ENCODE measurements around the gene CD70.
"Not testable (repeated sequence)": the region's sequence is repeated elsewhere in the genome, so short reads cannot be mapped to it uniquely, and the experiment has no call there.

Gene CD70

DNA sequence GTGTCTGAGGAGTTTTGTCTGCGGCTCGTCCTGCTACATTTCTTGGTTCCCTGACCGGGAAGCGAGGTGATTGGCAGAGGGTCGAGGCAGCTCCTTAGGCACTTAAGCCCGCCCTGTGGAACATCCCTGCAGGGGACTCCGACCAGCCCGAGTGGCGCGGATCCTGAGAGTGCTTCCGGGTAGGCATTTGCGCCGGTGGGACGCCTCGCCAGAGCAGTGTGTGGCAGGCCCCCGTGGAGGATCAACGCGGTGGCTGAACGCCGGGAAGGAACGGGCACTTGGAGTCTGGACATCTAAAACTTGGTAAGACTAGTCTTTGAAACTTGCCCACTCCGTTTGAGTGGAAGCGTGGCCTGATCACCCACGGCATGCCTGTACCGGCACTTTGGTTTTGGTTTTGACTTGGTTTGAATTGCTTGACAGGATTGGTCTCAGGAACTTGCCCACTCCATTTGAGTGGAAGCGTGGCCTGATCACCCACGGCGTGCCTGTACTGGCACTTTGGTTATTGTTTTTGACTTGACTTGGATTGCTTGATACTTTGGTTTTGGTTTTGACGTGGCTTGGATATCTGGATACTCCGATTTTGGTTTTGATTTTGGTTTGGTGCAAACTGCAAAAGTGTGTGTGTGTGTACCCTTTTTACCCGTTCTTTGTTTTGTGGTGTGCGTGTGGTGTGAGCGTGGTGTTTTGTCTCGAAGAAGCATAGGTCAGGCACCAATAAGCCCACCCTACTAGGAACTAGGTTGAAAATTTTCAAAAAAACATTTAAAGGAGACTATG lies 6.7 kb upstream of the CD70 start:
- not testable (repeated sequence) for DNase-seq

- no peak for DNase-seq
Measured at GRCh38 chr19:6596621-6597020, 5.7 kb upstream of the CD70 start.

DNA sequence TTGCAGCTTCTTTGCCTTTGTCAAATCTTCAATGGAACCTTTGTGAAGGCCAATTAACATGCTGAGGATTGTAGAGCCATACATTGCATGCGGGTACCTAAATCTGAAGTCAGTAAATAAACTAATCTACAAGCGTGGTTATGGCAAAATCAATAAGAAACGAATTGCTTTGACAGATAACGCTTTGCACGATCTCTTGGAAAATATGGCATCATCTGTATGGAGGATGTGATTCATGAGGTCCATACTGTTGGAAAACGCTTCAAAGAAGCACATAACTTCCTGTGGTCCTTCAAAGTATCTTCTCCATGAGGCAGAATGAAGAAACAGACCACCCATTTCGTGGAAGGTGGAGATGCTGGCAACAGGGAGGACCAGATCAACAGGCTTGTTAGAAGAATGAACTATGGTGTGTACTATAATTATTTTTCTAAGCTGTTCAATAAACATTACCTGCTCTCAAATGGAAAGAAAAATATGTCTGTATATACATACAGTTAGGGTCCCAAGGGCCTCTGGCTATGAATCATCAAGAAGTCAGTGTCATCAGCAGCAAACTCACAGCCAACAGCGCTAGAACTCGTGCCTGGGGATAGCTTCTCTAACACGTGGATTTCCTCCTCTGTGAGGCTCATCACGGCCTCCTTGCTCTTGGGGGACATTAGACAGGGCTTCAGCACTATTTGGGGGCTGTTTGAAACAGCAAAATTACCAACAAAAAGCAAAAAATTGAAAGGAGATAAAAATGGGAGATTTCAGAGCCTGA lies 2.9 kb upstream of the CD70 start:
- DNase-seq, result no peak

DNA sequence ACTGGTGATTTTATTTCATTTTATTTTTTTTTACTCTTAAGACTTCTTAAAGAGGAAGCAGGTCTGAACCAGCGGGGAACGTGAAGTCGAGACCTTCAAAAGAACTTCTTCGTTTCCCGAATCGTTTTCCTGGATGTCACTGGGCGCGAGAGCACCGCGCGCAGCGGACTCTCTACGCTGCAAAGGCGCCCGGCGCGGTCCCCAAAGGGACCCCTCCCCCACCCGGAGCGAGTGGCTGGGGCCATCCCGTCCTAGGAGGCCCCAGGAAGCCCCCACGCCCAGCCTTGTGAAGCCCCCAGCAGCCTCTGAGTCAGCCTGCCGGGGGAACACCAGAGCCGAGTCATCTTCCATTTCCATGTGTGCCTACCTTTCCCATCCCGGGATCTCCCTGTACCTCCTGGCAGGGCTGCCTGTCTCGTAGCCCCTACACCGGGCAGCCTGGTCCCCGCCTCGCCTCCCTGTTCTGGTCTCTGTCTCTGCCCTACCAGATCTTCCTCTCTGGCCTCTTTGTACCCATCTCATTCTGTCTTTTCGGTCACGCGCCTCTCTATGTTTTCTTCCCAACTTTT lies 608 bp downstream of the CD70 start:
- DNase-seq, result peak; percentile 36

GRCh38 chr19:6589711-6590257 lies 1.2 kb downstream of the CD70 start:
- DNase-seq, result no peak

DNA sequence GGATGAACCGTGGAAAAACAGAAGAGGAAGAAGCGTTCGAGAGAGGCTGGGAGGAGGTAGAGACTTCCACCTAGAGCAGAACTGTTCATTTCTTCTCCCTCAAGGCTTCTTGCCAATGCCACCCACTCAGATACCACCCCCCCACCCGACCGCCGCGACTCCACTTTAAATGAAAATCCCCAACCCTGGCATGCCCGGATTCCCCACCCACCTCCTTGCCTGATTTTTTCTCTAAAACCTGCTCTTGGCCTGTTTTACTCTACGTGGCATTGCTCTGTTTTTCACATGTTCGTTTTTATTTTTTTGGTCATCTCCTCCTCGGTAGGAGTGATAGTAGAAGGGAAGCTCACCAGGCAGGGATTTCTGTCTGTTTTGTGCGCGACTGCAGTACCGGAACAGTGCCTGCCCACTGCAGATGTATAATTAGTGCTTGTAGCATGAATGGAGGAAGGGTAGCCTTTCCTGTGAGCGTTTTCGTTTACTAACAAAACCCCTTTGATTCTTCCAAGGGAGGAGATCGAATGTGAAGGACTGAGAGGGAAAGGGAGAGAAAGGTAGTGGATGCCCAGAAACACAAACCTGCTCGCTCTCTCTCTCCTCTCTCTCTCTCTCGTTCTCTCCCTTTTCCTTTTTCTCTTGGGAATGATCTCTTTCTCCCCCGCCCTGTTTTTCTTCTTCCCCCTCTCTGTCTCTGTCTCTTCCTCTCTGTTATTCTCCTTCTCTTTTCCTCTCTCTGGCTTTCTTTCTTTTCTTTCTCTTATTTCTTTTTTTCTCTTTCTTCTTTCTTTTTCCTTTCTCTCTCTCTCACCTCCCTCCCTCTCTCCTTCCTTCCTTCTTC lies 2.2 kb downstream of the CD70 start:
- no peak for DNase-seq

DNA sequence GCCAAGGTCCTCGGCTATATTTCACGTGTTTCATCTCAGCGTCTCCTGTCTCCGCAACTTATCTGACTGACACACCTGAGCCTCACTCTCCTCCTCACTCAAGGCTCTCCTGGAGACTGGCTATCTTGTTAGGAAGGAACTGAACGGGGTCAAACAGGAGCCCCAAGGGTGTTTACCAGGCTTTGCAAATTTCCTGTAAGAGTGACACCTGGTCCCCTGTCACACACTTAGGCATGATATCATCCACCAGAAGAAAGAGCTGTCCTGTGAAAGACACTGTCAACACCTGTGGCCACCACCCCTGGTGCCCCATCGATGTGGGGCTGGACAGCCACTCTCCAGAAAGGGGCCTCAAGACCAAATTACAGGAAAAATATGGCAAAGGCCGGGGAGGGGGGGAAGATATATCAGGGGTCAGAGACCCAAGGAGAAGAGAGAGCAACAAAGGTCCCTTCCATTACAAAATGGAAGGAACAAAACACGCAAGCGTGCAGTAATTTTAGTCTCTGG lies 2.9 kb downstream of the CD70 start:
- no peak for DNase-seq

- DNase-seq, result no peak
Measured at GRCh38 chr19:6587093-6587820, 3.7 kb downstream of the CD70 start.

GRCh38 chr19:6586726-6587092 lies 4.2 kb downstream of the CD70 start:
- no peak for DNase-seq

DNA sequence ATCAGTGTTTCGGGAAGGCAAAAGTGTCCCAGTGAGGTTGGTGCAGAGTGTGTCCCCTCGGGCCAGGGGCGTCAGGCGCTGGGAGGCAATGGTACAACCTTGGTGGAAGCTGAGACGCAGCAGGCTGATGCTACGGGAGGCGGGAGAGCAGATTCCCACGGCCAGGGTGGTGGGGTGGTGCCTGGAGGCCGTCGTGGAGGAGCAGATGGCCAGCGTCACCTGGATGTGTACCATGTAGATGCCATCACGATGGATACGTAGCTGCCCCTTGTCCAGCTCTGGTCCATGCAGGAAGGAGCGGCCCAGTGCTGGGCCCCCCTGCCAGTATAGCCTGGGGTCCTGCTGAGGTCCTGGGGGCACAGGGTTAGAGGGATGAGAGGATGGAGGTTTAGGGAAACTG lies 4.9 kb downstream of the CD70 start:
- DNase-seq, result no peak

DNA sequence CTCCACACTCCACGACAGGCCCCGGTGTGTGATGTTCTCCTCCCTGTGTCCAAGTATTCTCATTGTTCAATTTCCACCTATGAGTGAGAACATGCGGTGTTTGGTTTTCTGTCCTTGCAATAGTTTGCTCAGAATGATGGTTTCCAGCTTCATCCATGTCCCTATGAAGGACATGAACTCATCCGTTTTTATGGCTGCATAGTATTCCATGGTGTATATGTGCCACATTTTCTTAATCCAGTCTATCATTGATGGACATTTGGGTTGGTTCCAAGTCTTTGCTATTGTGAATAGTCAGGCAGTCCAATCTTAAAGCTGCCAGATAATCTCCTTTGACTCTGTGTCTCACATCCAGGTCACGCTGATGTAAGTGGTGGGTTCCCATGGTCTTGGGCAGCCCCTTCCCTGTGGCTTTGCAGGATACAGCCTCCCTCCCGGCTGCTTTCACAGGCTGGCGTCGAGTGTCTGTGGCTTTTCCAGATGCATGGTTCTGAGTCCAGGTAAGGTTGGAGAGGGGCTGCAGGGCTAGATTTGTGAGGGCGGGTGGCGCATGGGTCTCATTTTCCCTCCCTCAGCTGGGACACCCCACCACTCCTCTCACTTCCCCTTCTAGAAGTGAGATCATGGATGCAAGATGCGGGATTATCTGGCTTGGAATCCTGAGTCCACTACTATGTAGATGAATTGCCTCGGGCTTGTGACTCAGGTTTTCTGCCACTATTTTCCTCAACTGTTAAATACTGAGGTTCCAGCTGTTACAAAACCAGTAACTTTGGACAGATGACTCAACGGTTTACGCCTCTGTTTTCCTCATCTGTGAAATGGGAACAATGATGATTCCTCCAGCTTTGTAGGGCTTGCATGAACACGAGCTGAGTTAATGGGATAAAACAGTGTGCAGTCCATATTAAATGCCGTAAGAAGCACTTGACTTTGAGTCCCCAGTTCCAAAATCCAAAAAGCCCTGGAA lies 8.2 kb downstream of the CD70 start:
- not testable (repeated sequence) for DNase-seq

- DNase-seq, result no peak
Measured at GRCh38 chr19:6580313-6580712, 10.6 kb downstream of the CD70 start.

DNA sequence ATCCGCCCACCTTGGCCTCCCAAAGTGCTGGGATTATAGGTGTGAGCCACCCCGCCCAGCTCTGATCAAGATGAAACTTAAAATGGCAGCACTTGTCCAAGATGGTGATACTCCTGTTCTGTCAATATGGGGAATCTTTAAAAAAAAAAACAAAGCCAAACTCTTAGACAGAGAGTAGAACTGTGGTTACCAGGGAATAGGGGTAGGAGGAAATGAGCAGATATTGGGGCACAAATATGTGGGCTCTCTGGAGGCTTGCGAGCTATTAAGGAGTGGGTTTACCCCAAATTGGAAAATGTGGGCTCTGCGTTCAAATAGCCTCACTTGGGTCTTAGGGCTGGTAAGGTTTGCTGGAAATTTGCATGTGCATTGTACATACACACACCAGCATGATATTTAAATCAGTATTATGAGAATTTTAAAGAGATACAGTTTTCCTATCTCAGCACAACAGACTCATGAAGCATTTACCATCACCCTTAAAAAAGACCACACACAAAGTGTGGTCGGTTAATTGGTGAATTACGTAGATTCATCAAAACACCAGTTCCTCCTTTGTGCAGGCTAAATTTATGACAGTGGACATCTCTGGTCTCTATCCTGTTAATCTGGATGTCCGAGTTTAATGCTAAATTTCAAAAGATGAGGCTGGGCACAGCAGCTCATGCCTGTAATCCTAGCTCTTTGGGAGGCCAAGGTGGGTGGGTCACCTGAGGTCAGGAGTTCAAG lies 11.3 kb downstream of the CD70 start:
- no peak for DNase-seq

DNA sequence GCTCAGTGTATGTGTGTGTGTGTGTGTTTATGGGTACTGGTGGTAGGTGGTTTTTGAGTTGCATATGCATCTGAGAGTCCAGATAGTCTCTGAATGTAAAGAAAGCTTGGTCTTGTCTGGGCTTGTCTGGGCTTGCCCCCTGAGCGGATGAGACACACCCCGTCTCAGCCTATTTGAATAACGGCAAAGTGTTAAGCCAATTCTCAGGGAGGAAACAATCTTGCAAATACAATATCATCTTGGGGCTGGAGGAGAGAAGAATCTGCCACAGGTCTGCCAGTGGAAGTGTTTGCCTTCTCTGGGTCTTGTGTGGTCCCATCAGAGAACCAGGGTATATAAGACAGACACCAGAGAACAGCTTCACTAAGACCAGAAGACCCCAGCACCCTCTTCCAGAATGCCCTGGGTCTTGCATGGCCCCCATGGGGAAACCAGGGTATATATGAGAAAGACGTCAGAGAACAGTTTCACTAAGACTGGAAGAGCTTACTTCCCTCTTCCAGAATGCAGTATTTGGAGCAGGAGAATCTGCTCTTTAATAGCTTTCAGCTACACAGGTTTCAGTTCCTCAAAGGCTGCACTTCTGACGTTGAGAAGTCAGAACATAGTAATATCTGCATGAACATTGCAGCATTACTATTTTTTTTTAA lies 13.3 kb downstream of the CD70 start:
- no peak for DNase-seq

- DNase-seq, result no peak
Measured at GRCh38 chr19:6576869-6577475, 14.0 kb downstream of the CD70 start.

GRCh38 chr19:6573350-6573749 lies 17.6 kb downstream of the CD70 start:
- DNase-seq, result no peak

DNA sequence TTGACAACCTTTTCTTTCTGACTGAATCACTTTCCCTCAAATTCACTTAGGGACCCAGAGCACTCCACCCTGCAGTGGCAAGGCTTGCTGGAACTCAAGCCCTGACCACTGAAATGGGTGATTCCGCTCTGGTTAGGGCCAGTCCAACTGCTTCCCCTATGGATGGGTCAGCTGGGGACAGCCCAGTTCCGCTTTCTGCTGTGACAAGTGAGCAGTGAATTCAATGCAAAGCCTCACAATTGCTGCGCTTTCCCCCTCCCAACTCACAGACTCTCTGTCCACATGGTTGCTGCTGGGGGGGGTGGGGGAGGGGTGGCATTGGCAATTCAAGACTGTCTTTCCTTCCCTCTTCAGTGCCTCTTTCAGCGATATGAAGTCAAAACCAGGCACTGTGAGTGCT lies 18.7 kb downstream of the CD70 start:
- DNase-seq, result no peak

DNA sequence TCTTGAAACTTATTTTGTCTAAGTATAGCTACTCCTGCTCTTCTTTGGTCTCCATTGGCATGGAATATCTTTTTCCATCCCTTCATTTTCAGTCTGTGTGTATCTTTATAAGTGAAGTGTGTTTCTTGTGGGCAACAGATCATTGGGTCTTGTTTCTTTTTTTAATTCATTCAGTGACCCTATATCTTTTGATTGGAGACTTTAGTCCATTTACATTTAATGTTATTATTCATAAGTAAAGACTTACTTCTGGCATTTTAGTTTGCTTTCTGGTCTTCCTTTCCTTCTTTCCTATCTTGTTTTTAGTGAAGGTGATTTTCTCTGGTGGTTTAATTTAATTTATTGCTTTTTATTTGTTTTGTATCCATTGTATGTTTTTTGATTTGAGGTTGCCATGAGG lies 19.8 kb downstream of the CD70 start:
- no peak for DNase-seq

GRCh38 chr19:6570764-6571163 lies 20.2 kb downstream of the CD70 start:
- DNase-seq, result no peak
